IMR-90 (cell line): ENCODE measurements around the gene BTBD9. TPM values are rescaled to one million over a fixed set of nuclear protein-coding genes. Genes with fewer than 3 reads are reported as not detected.

Experiments
- ATAC-seq: fragments of 200-7000 bp; cut with Tn5 transposase; 2 replicates; pipeline ENCODE4 v1.9.1; 2020; ENCODE audit warnings: low read depth, mild to moderate bottlenecking, moderate library complexity
- BruUV-seq: library from RNA; stranded (reverse); fragments of 400-500 nt; replicated peaks from 2 replicates; lab custom pipeline; 2021; lab: Mats Ljungman, UMichigan
- CTCF ChIA-PET: fragments of 300-600 bp; formaldehyde crosslinking; extraction: SDS; loops from one replicate; lab custom pipeline; 2021; ENCODE audit warnings: antibody characterized with exemption; lab: Yijun Ruan, JAX
- POLR2A ChIA-PET: fragments of 300-600 bp; sonication (Branson Sonifier 250); formaldehyde crosslinking; loops from one replicate; lab custom pipeline; 2022; ENCODE audit warnings: antibody characterized with exemption; ENCODE audit not compliant: unreplicated experiment; lab: Charles Lee
- DNase-seq: peaks from one replicate; pipeline ENCODE4 v3.0.0; 2013
- H2AFZ ChIP-seq: replicated peaks from 2 replicates; pipeline ENCODE3; 2013; ENCODE audit warnings: low read length, mild to moderate bottlenecking; ENCODE audit not compliant: poor library complexity
- H2AK5ac ChIP-seq: 2 replicates; pipeline ENCODE4 v1.6.1; 2013; ENCODE audit warnings: low read depth, low read length, inconsistent platforms
- H2AK9ac ChIP-seq: replicated peaks from 2 replicates; pipeline ENCODE3; 2013; ENCODE audit warnings: mild to moderate bottlenecking, low read depth, low read length, moderate library complexity; ENCODE audit not compliant: poor library complexity
- H2BK120ac ChIP-seq: 2 replicates; pipeline ENCODE4 v1.6.1; 2013; ENCODE audit warnings: low read depth, low read length, inconsistent platforms
- H2BK15ac ChIP-seq: 3 replicates; pipeline ENCODE4 v1.6.1; 2013; ENCODE audit warnings: low read depth, low read length, inconsistent platforms
- H2BK20ac ChIP-seq: 2 replicates; pipeline ENCODE4 v1.6.1; 2013; ENCODE audit warnings: low read depth, mild to moderate bottlenecking, inconsistent platforms, low read length, moderate library complexity
- H2BK5ac ChIP-seq: 2 replicates; pipeline ENCODE4 v1.6.1; 2013; ENCODE audit warnings: mild to moderate bottlenecking, low read depth, low read length, inconsistent platforms; ENCODE audit not compliant: poor library complexity, severe bottlenecking
- H3K14ac ChIP-seq: replicated peaks from 2 replicates; pipeline ENCODE4 v1.6.1; 2013; ENCODE audit warnings: low read depth, low read length, inconsistent platforms
- H3K18ac ChIP-seq: 2 replicates; pipeline ENCODE4 v1.6.1; 2013; ENCODE audit warnings: low read depth, low read length, control low read depth
- H3K23ac ChIP-seq: 2 replicates; pipeline ENCODE4 v1.6.1; 2013; ENCODE audit warnings: low read depth, low read length, inconsistent platforms
- H3K27ac ChIP-seq: 2 replicates; pipeline ENCODE4 v1.5.1; 2013; ENCODE audit warnings: mild to moderate bottlenecking, control low read depth, low read length; ENCODE audit not compliant: insufficient read depth
- H3K27me3 ChIP-seq: 2 replicates; pipeline ENCODE4 v1.6.1; 2013; ENCODE audit warnings: low read length; ENCODE audit not compliant: control insufficient read depth, insufficient read depth
- H3K36me3 ChIP-seq: 2 replicates; pipeline ENCODE4 v1.6.1; 2013; ENCODE audit warnings: low read length, mixed read lengths; ENCODE audit not compliant: control insufficient read depth, insufficient read depth
- H3K4ac ChIP-seq: 2 replicates; pipeline ENCODE4 v1.6.1; 2013; ENCODE audit warnings: low read depth, low read length, inconsistent platforms
- H3K4me1 ChIP-seq: 2 replicates; pipeline ENCODE4 v1.6.1; 2013; ENCODE audit warnings: low read length, mixed read lengths; ENCODE audit not compliant: control insufficient read depth, insufficient read depth
- H3K4me2 ChIP-seq: 2 replicates; pipeline ENCODE4 v1.6.1; 2013; ENCODE audit warnings: low read depth, mild to moderate bottlenecking, control low read depth, low read length, moderate library complexity
- H3K4me3 ChIP-seq: 2 replicates; pipeline ENCODE4 v1.5.1; 2013; ENCODE audit warnings: low read depth, mild to moderate bottlenecking, control low read depth, low read length, moderate library complexity; ENCODE audit not compliant: insufficient read depth
- H3K56ac ChIP-seq: 2 replicates; pipeline ENCODE4 v1.6.1; 2013; ENCODE audit warnings: low read length, inconsistent platforms; ENCODE audit not compliant: insufficient read depth; ENCODE audit errors: extremely low read depth
- H3K79me1 ChIP-seq, 2 experiments: 2 replicates each; pipeline ENCODE4 v1.6.1; 2013; ENCODE audit warnings: low read length in 2 of 2, inconsistent platforms in 1 of 2, low read depth in 1 of 2
- H3K9ac ChIP-seq: 2 replicates; pipeline ENCODE4 v1.6.1; 2013; ENCODE audit warnings: low read depth, low read length, control low read depth
- H3K9me1 ChIP-seq: 2 replicates; pipeline ENCODE4 v1.6.1; 2013; ENCODE audit warnings: low read length, inconsistent platforms; ENCODE audit not compliant: insufficient read depth
- H3K9me3 ChIP-seq: 2 replicates; pipeline ENCODE4 v1.6.1; 2013; ENCODE audit warnings: low read length; ENCODE audit not compliant: control insufficient read depth, insufficient read depth
- H4K20me1 ChIP-seq: 2 replicates; pipeline ENCODE4 v1.6.1; 2013; ENCODE audit warnings: low read length, inconsistent platforms; ENCODE audit not compliant: insufficient read depth
- H4K5ac ChIP-seq: 2 replicates; pipeline ENCODE4 v1.6.1; 2013; ENCODE audit warnings: mild to moderate bottlenecking, low read depth, low read length, control low read depth
- H4K8ac ChIP-seq, 2 experiments: 2 replicates each; pipeline ENCODE4 v1.6.1; 2013; ENCODE audit warnings: low read depth in 2 of 2, low read length in 2 of 2, control low read depth in 1 of 2, inconsistent platforms in 1 of 2
- H4K91ac ChIP-seq: 2 replicates; pipeline ENCODE4 v1.6.1; 2013; ENCODE audit warnings: low read depth, low read length, inconsistent platforms; ENCODE audit not compliant: insufficient read depth
- CHD1 ChIP-seq: IDR thresholded peaks from 2 replicates; pipeline ENCODE4 v1.6.1; 2012; ENCODE audit warnings: low read depth, low read length, improper control_type of control experiment
- ELK1 ChIP-seq: fragments of 150-350 bp; IDR thresholded peaks from 2 replicates; pipeline ENCODE4 v1.6.1; 2016; ENCODE audit warnings: low read depth, mild to moderate bottlenecking, low read length, moderate library complexity, borderline replicate concordance
- FOS ChIP-seq: fragments of 150-350 bp; IDR thresholded peaks from 2 replicates; pipeline ENCODE4 v1.6.1; 2016; ENCODE audit warnings: low read depth, low read length
- MAZ ChIP-seq: IDR thresholded peaks from 2 replicates; pipeline ENCODE4 v1.6.1; 2012; ENCODE audit warnings: low read depth, mild to moderate bottlenecking, low read length, improper control_type of control experiment, moderate library complexity, borderline replicate concordance
- NFE2L2 ChIP-seq: fragments of 150-350 bp; IDR thresholded peaks from 2 replicates; pipeline ENCODE4 v1.6.1; 2016; ENCODE audit warnings: low read depth, mild to moderate bottlenecking, low read length
- WGBS, 2 experiments: methylation state at CpG; one replicate each; pipeline versions ENCODE4 v1.1.5 to v1.1.7; 2013; ENCODE audit warnings: missing lambda C conversion rate in 2 of 2; ENCODE audit not compliant: insufficient read length in 1 of 2; ENCODE audit errors: extremely low coverage in 2 of 2; 5-methylcytosine and 5-hydroxymethylcytosine counted together
- dilution Hi-C: fragments of 300-500 bp; cut with HindIII; formaldehyde crosslinking; loops from one replicate; pipeline ENCODE4 v1.14.3; 2018; ENCODE audit warnings: low sequenced_read_pairs; ENCODE audit not compliant: unreplicated experiment
- in situ Hi-C: fragments of 300-500 bp; cut with MboI; formaldehyde crosslinking; loops from 3 replicates; pipeline ENCODE4 v1.14.3; 2019; ENCODE audit warnings: low sequenced_read_pairs, inconsistent platforms, mixed read lengths
- intact Hi-C: fragments of 100-400 bp; cut with micrococcal nuclease; formaldehyde crosslinking; loops from 2 replicates; pipeline ENCODE4 v1.10.0; 2022
- polyA plus RNA-seq, 3 experiments: library from polyadenylated mRNA; depleted of rRNA; stranded (reverse); fragments of >200 nt; gene quantifications; 2 replicates each; pipeline ENCODE4 v1.2.3, GENCODE V29; 2012; ENCODE audit warnings: low replicate concordance in 1 of 3
- total RNA-seq: library from RNA; depleted of rRNA; stranded (reverse); fragments of >200 nt; gene quantifications from 2 replicates; pipeline ENCODE4 v1.2.3, GENCODE V29; 2012

The BTBD9 gene
- total and polyA plus RNA-seq, 2 of the 4 experiments (the other 2 are of a cell fraction): 4.1 to 22.0 TPM

- H4K20me1 ChIP-seq: no peaks in the 10 kb centered on the region
- H4K5ac ChIP-seq: no peak overlapping the region
Measured at GRCh38 chr6:38637756-38638155, 2.0 kb downstream of the BTBD9 start.

More at GRCh38 chr6:38637756-38638155, 2.0 kb downstream of the BTBD9 start:
- Histone ChIP-seq H3K27me3 (no peaks in the 10 kb centered on the region), H3K9me1 (peaks cover 6% of the 10 kb centered on the region), H3K23ac (no peak overlapping the region), H3K9ac (no peak overlapping the region), H2AK9ac (no peak overlapping the region), H2BK120ac (no peak overlapping the region), H3K27ac (no peak overlapping the region), H3K36me3 (no peaks in the 10 kb centered on the region), H2BK5ac (no peak overlapping the region), H3K4me3 (no peak overlapping the region), H3K4me2 (no peak overlapping the region), H3K9me3 (no peaks in the 10 kb centered on the region), H3K56ac (no peak overlapping the region), H2AFZ (no peak overlapping the region), H2AK5ac (no peak overlapping the region), H2BK15ac (no peak overlapping the region), H3K4me1 (peaks cover 7% of the 10 kb centered on the region), H2BK20ac (no peak overlapping the region), H4K8ac (no peak overlapping the region), H4K91ac (no peak overlapping the region), H3K18ac (no peak overlapping the region), H3K4ac (no peak overlapping the region), H3K79me1 (peaks cover 33% of the 10 kb centered on the region in 2 experiments), H3K14ac (no peak overlapping the region)
- no peak for DNase-seq
- TF ChIP-seq MAZ: no peak
- TF ChIP-seq ELK1: no peak
- TF ChIP-seq CHD1: no peak
- TF ChIP-seq NFE2L2: no peak
- TF ChIP-seq FOS: no peak
- intact Hi-C loops (no loop called here), dilution Hi-C loops (no loop called here), in situ Hi-C loops (no loop called here)
- no TSS peak for BruUV-seq
- POLR2A ChIA-PET: no interaction called here
- 92% methylated on average over 3 of the region's 5 CpGs; no CpG with 5 or more reads in 1 of the 2 experiments for WGBS, 2 experiments
- ATAC-seq: no peak
- CTCF ChIA-PET: no interaction called here
